B cell (primary cell): Measurements from ENCODE around the gene GPR160.

Source experiments
- EZH2 ChIP-seq: IDR thresholded peaks from 2 replicates; pipeline ENCODE4 v1.6.1; 2012; ENCODE audit warnings: borderline replicate concordance, low read depth, mild to moderate bottlenecking, moderate library complexity, low read length; ENCODE audit not compliant: insufficient read depth, poor library complexity, severe bottlenecking
- TF ChIP-seq, protein P1 (sequence below): fragments of 200-600 bp; IDR thresholded peaks from one replicate; pipeline ENCODE4 v1.8.0; 2022; ENCODE audit warnings: antibody characterized with exemption, mild to moderate bottlenecking

DNA sequence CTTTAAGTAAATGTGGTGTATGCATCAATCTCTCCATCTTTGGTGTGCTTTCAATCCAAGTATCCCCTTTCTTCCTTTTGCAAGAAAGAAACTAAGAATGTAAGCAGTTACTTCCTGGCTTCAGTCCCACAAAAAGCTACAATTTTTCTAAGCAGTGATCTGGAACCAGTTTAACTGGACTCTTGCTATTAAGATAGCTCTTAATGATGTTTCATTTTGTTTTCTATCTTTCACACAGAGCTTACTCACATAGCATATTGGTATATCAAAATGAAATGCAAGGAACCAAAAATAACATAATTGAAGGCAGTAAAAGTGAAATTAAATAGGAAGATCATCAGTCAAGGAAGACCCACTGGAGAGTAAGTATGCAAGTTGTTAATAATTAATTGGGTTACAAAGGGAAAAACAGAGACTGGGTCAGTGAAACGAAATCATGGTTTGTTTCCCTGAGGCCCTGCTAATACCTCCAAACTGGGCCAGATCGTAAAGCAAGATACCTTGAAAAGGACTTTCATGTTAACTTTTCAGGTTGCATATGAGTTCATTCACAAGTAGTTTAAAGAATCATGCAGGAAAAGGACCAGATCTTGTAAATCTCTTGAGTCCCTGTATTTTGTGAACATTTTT, 41.9 kb downstream of the GPR160 start:
- TF ChIP-seq, protein P1, sequence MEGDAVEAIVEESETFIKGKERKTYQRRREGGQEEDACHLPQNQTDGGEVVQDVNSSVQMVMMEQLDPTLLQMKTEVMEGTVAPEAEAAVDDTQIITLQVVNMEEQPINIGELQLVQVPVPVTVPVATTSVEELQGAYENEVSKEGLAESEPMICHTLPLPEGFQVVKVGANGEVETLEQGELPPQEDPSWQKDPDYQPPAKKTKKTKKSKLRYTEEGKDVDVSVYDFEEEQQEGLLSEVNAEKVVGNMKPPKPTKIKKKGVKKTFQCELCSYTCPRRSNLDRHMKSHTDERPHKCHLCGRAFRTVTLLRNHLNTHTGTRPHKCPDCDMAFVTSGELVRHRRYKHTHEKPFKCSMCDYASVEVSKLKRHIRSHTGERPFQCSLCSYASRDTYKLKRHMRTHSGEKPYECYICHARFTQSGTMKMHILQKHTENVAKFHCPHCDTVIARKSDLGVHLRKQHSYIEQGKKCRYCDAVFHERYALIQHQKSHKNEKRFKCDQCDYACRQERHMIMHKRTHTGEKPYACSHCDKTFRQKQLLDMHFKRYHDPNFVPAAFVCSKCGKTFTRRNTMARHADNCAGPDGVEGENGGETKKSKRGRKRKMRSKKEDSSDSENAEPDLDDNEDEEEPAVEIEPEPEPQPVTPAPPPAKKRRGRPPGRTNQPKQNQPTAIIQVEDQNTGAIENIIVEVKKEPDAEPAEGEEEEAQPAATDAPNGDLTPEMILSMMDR = no peak
- TF ChIP-seq EZH2 = no peak
